GM21723 (cell line): ENCODE data around the gene LHFPL3.
"Not testable (repeated sequence)": the region's sequence is repeated elsewhere in the genome, so short reads cannot be mapped to it uniquely, and the experiment has no call there.

Experiments
- ATAC-seq: cut with Tn5 transposase; IDR thresholded peaks from one replicate; pipeline ENCODE4 v1.9.1; 2021; ENCODE audit warnings: mild to moderate bottlenecking, moderate library complexity; ENCODE audit not compliant: unreplicated experiment

The LHFPL3 gene

DNA sequence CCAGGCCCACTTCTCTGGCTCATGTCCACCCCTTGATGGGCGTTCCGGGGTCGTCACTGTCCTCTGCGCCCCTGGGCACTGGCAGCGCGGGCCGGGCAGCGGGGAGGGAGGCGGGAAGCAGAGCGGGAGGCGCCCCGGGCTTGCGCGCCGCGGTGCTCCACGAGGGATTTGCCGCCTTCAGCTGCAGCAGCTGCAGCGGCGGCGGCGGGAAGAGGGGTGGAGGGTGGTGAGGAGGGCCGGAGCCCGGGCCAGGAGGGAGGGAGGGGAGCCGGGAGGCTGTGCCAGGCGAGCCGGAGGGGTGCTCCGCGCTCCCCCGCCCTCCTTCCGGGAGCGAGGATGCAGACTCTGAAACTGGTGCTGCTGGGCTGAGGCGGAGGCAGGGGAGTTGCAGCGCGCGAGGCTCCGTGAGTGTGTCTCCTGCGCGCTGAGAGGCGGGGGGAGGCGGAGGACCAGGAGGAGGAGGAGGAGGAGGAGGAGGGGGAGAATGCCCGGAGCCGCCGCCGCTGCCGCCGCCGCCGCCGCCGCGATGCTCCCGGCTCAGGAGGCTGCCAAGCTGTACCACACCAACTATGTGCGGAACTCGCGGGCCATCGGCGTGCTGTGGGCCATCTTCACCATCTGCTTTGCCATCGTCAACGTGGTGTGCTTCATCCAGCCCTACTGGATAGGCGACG lies at the start of gene LHFPL3:
LHFPL3 (plus strand) TSS at position 308 of the 674 bp plus-strand sequence.
- ATAC-seq, result no peak

DNA sequence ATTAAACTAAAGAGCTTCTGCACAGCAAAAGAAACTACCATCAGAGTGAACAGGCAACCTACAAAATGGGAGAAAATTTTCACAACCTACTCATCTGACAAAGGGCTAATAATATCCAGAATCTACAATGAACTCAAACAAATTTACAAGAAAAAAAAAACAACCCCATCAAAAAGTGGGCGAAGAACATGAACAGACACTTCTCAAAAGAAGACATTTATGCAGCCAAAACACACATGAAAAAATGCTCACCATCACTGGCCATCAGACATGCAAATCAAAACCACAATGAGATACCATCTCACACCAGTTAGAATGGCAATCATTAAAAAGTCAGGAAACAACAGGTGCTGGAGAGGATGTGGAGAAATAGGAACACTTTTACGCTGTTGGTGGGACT lies 46.7 kb upstream of the LHFPL3 start:
- not testable (repeated sequence) for ATAC-seq

DNA sequence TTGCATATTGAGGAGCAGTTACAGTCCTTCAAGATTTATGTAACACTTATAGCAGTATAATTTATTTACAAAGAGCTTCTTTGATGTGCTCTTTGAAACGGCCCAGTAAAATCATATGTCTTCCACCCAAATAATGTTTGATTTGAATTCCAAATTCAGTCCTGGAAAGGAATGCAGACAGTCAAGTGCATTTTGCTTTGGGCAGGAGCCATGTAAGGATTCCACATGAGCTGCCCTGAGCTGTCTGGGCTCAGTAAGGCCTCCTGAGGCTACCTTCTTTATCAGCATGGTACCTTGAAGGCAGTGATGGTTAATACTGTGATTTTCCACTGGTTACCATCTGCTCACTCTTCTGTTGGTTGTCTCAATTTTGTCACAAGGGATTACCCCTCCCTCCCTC lies 41.6 kb upstream of the LHFPL3 start:
- ATAC-seq, result no peak

DNA sequence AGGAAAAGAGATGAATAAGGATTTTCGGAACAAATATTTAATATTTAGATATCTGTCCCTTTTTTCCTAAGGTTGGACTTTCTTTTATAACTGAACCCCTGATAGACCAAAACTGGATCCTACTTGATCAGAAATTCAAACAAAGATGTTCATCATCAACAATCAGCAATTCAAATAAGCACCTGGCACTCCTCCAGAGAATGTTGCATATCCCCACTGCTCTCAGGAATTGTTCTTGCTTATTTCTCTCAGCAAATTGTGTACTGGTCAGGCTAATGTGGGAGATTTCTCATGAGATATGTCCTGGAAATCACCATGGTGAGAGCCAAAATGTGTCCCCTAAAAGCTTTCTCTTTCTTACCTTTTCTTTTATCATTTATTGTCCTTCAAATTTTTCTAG lies 40.3 kb upstream of the LHFPL3 start:
- ATAC-seq, result no peak

DNA sequence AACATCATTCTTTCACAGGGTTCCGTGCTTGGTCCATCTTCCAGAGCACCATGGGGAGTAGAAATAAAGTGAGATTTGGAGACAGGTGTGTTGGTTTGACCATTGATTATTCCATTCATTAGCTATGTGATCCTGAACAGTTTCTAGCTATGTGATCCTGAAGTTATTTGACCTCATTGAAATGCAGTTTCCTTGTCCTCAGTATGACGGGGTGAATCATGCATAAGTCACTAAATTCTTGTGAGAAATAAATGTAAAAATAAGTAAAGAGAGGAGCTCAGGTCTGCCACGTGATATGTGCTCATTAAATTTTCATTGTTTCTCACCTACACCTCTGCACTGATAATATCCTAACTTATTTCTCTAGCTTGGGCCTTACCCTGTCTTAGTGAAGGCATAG lies 34.1 kb upstream of the LHFPL3 start:
- no peak for ATAC-seq

DNA sequence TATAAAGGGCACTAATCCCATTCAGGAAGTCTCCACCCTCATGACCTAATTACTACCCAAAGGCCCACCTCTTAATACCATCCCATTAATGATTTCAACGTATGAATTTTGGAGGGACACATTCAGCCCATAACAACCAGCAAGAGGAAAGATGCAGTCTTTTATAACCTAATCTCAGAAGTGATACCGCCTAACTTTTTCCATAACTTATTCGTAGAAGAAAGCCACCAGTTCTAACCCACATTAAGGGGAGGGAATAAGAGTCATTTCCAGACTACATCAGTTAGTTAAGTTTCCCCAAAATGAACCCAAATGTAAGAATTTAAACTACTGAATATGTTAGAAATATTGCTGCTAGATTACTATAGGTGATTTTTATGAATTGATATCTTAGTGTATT lies 32.1 kb upstream of the LHFPL3 start:
- ATAC-seq, result no peak

DNA sequence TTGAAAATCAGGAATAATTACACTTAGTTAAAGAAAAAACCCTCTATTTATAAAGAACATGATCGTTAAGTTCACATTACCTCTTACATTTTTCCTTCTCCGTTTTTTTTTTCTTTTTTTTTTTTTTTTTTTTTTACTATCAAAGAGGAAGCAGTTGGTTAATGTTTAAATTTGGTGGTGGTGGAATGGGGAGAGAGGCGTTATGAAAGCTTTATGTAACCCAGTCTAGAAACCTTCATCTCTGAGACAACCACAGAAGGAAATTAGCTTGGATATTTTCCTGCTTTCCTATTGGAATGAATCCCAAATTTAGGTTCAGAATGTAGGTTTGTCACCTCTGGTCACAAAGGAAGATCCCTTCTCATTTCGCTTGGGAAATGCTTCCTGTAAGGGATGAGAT lies 31.5 kb upstream of the LHFPL3 start:
- no peak for ATAC-seq

DNA sequence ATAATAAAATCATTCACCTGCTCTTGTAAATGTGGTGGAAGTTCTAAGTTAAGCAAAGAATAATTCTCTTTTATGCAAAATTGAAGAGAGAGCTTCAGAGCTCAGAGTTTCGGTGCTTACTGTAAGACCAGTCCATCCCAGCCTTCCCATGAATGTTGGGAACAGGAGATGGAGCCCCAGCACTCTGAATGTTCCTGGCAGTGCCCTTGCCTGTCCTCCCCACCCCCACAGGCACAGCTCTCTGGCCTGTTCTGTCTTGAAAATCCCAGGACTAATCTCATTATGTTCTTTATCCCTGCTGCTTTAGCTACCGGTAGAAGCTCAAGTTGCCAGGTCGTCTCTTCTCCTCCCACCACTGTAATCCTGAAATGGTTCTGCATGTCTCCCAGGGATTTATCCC lies 29.1 kb upstream of the LHFPL3 start:
- no peak for ATAC-seq

DNA sequence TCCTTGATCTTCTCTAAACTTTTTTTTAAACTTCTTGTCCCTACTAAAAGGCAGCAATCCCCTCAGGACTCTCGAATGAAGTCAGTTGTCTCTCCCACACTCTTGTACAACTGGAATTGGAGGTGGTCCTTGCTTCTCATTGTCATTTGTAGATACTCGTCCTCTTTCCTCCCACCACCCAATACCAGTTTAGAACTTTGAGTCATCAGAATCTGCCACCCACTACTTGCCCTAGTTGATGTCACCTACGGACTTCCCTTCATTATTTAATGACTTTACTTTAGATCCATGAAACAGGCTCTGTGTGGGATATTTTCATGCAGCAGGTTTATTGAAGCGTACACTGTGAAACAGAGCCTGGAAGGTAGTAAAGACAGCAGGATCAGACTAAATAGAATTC lies 28.6 kb upstream of the LHFPL3 start:
- no peak for ATAC-seq

DNA sequence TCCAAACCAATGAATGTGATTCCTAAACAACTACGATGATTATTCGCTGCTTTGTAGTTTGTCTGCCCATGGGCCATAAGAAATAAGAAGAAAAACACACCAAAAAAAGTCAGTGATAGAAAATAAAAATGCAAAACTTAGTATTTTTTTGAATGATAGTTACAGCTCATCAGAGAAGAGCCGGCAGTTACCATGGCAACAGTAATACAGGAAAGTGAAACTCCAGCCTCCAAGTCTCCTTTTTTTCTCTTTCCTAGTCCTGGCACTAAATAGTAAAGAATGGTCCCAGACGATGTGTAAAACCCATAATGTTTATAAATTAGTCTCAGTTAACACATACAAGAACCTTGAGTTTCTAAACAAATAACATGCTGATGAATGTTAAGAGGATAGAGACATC lies 21.6 kb upstream of the LHFPL3 start:
- no peak for ATAC-seq

DNA sequence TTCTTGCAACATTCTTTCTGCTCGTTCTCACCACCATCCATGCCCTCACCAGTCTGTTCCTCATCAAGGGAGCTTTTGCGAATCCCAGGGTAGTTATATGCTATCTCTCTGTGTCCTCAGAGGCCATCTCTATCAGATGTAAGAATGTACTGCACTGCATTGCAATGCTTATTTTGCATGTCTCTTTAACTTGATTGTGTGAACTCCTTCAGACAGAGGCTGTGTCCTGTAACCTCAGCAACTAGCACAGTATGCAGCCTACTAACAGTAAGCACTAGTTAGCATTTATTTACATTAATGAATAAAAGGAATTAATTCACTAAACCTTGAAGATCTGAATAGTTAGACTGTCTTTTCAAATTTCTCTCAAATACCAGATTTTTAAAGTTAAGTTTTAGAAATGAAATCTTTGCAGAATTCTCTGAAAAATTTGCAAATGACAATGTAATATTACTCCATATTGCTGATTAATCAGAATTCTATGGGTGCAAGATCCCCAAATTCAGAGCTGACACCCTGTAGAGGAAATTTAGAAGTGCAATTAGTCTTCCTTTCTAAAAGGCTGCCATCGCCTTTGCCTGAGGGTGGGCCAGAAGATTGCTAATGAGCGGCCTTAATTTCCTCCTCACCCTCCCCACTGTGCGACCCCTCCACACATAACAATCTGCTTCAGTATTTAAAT lies 10.3 kb upstream of the LHFPL3 start:
- no peak for ATAC-seq

DNA sequence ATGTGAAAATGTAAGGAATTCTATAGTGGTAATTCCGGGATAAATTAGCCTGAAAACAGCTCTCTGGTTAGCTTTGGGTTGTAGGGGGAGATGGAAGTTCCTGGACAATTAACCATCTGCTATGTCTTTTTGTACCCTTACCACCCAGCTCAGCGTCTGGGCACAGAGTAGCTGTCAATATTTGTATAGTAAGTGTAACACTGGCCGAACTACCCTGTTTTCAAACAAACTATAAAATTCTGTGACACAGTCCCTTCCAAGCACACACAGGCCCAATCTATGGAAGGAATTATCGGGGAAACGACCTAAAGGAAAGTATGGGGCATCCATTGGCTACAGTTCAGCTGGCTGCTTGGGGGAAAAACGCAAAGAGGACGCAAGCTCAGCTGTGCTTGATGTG lies 869 bp upstream of the LHFPL3 start:
- no peak for ATAC-seq

DNA sequence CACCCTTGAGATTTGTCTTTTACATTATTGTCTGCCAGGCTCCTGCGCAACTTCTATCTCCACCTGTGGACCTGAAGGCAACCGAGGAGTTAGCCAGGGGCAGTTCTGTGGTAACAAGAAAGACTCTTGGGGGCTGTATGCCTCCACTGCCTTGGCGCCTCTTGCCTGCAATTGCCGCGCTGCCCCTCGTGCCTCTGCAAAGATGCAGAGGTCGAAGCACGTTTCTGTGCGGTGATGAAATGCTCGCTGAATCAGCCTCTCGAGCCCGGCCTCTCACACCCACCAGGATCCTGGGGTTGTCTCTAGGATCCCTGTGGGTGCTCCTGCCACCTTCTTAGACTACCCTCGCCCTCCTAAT lies 486 bp upstream of the LHFPL3 start:
- no peak for ATAC-seq

DNA sequence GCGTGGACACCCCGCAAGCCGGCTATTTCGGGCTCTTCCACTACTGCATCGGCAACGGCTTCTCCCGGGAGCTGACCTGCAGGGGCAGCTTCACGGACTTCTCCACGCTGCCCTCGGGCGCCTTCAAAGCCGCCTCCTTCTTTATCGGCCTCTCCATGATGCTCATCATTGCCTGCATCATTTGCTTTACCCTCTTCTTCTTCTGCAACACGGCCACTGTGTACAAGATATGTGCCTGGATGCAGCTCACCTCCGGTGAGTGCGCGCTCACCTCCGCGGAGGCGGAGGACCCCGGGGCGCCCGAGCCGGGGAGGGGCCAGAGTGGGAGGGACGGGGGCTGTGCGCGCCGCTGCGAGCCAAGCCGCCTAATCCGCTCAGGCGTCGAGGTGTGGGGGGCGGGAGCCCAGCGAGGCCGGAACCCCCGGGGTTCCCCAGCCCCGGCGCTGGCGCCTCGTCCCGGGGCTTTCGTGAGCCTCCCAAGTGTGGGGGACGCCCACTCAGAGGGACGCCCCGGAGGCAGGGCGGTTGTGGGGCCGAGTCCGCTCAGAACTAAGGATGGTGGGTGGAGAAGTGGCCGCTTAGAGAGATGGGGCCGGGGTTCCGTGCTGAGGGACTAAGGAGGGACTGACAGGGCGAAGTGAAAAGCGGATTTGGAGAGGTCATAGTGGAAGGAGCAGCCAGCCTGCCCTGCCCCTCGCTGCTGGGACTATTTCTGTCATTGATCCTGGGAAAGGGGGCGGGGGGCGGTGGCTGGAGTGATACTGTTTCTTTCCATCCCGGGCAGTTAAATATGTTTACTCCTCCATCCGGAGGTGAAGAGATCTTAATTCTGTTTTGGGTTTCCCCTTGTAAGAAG lies 795 bp downstream of the LHFPL3 start:
- no peak for ATAC-seq

DNA sequence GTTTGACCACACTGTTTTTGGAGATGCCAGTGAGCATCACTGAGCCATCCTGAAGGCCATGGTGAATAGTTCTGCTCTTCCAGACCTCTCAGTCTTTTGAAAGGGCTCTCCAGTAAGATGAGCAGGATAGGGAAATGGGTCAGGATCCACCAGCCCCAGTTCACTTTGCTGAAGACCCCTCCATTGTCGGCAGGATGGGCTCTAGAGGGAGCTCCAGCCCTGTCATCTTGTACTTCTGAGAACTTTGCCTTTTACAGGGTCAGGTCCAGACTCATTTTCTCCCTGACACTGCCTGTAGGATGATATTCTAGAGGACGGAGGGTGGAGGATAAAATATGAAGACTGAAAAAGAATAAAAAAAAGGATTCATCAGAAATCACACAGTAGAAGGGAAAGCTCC lies 13.1 kb downstream of the LHFPL3 start:
- no peak for ATAC-seq

DNA sequence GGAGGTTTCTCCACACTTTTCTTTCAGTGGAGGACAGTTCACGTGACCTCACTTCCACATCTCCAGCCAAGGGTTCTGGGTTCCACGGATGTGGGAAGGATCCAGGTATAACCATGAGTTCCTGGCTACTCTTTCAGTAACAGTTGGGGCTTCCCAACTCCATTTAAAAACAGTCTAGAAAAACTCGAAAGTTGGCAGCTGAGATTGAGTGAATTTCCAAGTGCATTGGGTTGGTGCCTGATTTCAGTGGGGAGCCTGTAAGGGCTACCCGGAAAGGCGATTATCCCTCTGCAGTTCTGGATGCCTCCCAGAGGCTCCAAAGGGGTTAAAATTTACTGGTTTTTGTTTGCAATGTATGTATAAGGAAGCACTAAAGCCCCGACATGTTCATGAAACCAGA lies 24.3 kb downstream of the LHFPL3 start:
- no peak for ATAC-seq

DNA sequence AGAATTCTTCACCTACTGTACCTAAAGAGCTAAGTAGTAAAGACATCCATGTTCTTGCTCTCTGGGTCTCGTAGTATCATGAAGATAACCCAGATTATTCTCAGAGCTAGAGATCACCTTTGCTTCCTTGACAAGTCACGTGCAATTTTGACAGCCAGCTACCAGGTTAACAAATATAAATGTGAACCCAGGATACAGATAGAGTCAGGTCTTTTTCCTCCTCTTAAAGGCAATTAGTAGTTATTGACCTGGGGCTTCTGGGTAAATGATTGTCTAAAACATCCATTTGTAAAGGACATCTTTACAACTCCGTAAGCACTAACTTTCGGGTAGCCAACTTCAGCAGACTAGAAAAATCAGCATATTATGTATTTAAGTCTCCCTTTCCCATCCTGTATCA lies 28.8 kb downstream of the LHFPL3 start:
- no peak for ATAC-seq

DNA sequence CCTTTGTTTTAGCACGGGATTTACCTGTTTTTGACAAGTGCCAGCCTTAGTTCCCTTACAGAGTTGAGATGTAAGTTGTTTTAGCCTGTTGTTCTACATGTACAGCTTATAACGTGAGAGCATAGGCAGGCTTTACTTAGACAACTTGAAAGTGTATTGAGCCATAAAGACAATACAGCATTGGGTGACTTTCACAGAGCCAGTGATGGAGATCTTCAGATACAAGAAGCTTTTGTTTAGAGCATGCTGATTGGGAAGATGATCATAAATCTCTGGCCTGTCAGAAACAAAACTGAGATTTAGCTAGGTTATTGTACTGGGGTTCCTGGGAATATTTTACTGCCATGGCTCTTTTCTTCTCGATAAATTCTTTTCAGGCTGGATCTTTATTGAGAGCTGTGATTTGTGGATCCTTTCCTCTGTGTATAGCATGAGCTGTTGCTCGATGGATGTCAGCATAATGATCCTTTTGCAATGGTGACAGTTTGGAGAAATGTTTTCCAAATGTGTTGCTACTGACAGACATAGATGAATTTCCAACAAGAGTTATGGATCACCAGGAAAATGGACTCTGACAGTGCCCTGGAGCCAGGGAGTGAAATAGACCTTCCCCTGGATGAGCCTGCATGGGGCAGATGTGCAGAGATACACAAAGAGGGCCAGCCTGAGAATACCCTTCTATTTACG lies 30.2 kb downstream of the LHFPL3 start:
- ATAC-seq, result no peak

DNA sequence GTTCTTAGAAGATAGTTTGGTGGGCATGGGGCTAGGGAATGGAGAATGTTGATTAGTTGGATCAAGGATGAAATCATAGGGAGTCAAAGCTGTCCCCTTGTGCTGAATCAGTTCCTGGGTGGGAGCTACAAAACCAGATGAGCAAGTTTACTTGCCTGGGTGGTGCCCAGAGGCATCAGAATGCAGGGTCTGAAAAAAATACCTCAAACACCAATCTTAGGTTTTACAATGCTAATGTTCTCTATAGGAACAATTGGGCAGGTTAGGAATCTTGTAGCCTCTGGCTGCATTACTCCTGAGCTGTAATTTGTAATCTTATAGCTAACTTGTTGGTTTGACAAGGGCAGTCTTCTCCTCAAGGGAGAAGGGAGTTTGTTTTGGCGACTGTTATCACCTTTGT lies 34.4 kb downstream of the LHFPL3 start:
- no peak for ATAC-seq

DNA sequence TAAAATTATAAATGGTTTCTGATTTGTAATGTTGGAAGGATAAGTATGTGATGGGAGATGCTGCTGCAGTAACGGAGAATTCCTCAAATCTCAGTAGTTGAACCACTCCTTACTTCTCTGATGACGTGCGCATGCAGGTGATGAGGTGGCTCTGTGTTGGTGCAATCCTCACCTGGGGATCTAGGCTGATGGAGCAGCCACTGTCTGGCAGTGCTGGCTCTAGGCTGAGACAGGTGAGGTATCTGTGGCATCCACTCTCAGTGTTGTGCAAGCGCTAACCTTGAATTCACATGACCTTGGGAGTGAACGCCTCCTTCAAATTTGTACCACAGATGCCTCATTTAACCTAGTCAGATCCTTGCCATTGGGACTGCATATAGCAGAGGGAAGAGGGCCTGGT lies 35.0 kb downstream of the LHFPL3 start:
- no peak for ATAC-seq

DNA sequence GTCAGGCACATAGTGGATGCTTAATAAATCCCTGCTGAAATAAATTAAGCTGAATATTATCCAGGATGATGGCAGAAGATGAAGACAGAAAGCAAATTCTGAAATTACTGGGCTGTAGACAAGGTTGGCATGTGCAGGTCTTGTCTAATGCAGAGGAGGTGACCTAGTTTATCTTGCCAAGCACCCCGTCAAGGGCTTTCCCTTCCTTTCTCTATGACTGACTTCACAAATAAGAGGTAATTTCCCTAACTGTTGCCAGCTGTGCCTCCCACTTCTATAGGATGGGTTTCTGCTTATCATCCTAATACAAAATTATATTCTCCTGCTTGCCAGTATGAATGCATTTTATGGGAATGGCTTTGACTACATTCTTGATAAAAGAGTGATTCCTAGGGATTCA lies 38.0 kb downstream of the LHFPL3 start:
- ATAC-seq, result no peak

DNA sequence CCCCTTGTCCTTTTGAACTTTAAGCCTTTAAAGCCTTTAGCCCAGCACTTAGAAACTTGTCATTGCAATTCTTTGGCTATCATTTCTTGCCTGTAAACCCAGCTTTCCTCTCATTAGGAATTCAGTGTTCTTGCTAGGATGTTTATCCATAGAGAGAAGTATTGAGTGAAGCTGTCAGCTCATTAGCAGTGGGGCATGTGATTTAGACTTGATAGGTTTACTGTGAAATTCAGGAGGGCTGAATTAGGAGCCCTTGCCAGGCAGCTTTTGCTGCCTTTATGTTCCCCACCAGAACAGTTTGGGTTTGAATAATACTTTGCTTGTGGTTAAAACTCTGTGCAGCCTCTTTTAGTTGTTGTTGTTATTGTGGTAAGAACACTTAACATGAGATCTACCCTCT lies 39.5 kb downstream of the LHFPL3 start:
- ATAC-seq, result no peak
